HCT116 (cell line): ENCODE data around the gene DTNB. TPM values are rescaled to one million over a fixed set of nuclear protein-coding genes. Genes with fewer than 3 reads are reported as not detected.

ENCODE experiments used
- ATAC-seq: fragments of 200-7000 bp; cut with Tn5 transposase; 2 replicates; pipeline ENCODE4 v1.9.1; 2020; ENCODE audit warnings: mild to moderate bottlenecking, moderate library complexity
- BruUV-seq: library from RNA; stranded (reverse); fragments of 400-500 nt; replicated peaks from 2 replicates; lab custom pipeline; 2021; lab: Mats Ljungman, UMichigan
- CTCF ChIA-PET: fragments of 300-600 bp; sonication (Branson Sonifier 250); formaldehyde crosslinking; loops from one replicate; lab custom pipeline; 2021; ENCODE audit warnings: antibody characterized with exemption; lab: Charles Lee
- POLR2A ChIA-PET: fragments of 300-600, 350-600 bp; sonication (Branson Sonifier 250); formaldehyde crosslinking; loops from one replicate; lab custom pipeline; 2021; ENCODE audit warnings: antibody characterized with exemption; lab: Charles Lee
- RAD21 ChIA-PET, 2 experiments: fragments of 300-600 bp; sonication (Branson Sonifier 250); formaldehyde crosslinking; loops; one replicate each; lab custom pipeline; 2023; ENCODE audit warnings: low total read pairs in 2 of 2; ENCODE audit not compliant: uncharacterized antibody in 2 of 2, unreplicated experiment in 2 of 2, low non-redundant PET in 1 of 2; lab: Charles Lee
- DNase-seq: peaks from one replicate; pipeline ENCODE4 v3.0.0-alpha.2; 2010; ENCODE audit warnings: low read depth, low spot score
- H2AFZ ChIP-seq: fragments of 200-600 bp; shearing (Covaris generic), sonication (generic); 2 replicates; pipeline ENCODE4 v1.6.1; 2017; ENCODE audit warnings: low read depth, mixed run types, mixed read lengths, antibody characterized with exemption, low read length; ENCODE audit not compliant: poor library complexity, severe bottlenecking
- H3K27ac ChIP-seq: 2 replicates; pipeline ENCODE4 v1.5.1; 2012; ENCODE audit warnings: low read depth, low read length
- H3K27me3 ChIP-seq: fragments of 200-600 bp; sonication (generic); 2 replicates; pipeline ENCODE4 v1.6.1; 2016; ENCODE audit warnings: mixed run types, low read length, mixed read lengths; ENCODE audit not compliant: insufficient read depth
- H3K36me3 ChIP-seq, 2 experiments: fragments of 200-500 bp in 1 of 2; fragments of 200-600 bp in 1 of 2; sonication (Bioruptor generic) in 1 of 2; sonication (generic) in 1 of 2; 2 replicates each; pipeline versions ENCODE4 v1.5.1 to v1.6.1; 2014 to 2016; ENCODE audit warnings: low read length in 2 of 2, inconsistent platforms in 1 of 2, mixed read lengths in 1 of 2, mixed run types in 1 of 2; ENCODE audit not compliant: insufficient read depth in 2 of 2, control insufficient read depth in 1 of 2
- H3K4me1 ChIP-seq, 2 experiments: fragments of 200-600 bp in 1 of 2; sonication (generic) in 1 of 2; 2 replicates each; pipeline versions ENCODE4 v1.5.1 to v1.6.1; 2012 to 2017; ENCODE audit warnings: low read length in 2 of 2, inconsistent platforms in 1 of 2, mild to moderate bottlenecking in 1 of 2, mixed read lengths in 1 of 2, mixed run types in 1 of 2, moderate library complexity in 1 of 2; ENCODE audit not compliant: insufficient read depth in 2 of 2, control insufficient read depth in 1 of 2
- H3K4me2 ChIP-seq: fragments of 200-600 bp; sonication (generic); 2 replicates; pipeline ENCODE4 v1.6.1; 2017; ENCODE audit warnings: mixed run types, low read length, mixed read lengths
- H3K4me3 ChIP-seq, 2 experiments: fragments of 200-600 bp in 1 of 2; sonication (generic) in 1 of 2; replicated peaks in 1 of 2; 2 replicates each; pipeline ENCODE4 v1.5.1; 2011 to 2016; ENCODE audit warnings: low read length in 2 of 2, control low read depth in 1 of 2, low read depth in 1 of 2, mild to moderate bottlenecking in 1 of 2, mixed read lengths in 1 of 2, mixed run types in 1 of 2
- H3K79me2 ChIP-seq: fragments of 200-600 bp; sonication (generic); 2 replicates; pipeline ENCODE4 v1.6.1; 2017; ENCODE audit warnings: mild to moderate bottlenecking, mixed run types, low read length, moderate library complexity, mixed read lengths; ENCODE audit not compliant: insufficient read depth
- H3K9ac ChIP-seq: fragments of 200-600 bp; sonication (generic); 2 replicates; pipeline ENCODE4 v1.6.1; 2016; ENCODE audit warnings: low read length, mixed read lengths
- H3K9me2 ChIP-seq: fragments of 200-600 bp; sonication (generic), shearing (Covaris generic); 2 replicates; pipeline ENCODE4 v1.6.1; 2017; ENCODE audit warnings: mixed run types, mild to moderate bottlenecking, moderate library complexity; ENCODE audit not compliant: insufficient read depth
- H3K9me3 ChIP-seq, 2 experiments: fragments of 200-500 bp in 1 of 2; fragments of 200-600 bp in 1 of 2; sonication (Bioruptor generic) in 1 of 2; sonication (generic) in 1 of 2; 2 replicates each; pipeline ENCODE4 v1.6.1; 2014 to 2017; ENCODE audit warnings: low read length in 2 of 2, mixed read lengths in 2 of 2, inconsistent platforms in 1 of 2, low read depth in 1 of 2, mild to moderate bottlenecking in 1 of 2, mixed run types in 1 of 2, moderate library complexity in 1 of 2; ENCODE audit not compliant: control insufficient read depth in 1 of 2, insufficient read depth in 1 of 2
- H4K20me1 ChIP-seq: fragments of 200-600 bp; sonication (generic), shearing (Covaris generic); 2 replicates; pipeline ENCODE4 v1.6.1; 2017; ENCODE audit warnings: mixed run types, mild to moderate bottlenecking, moderate library complexity; ENCODE audit not compliant: insufficient read depth
- ATF3 ChIP-seq: IDR thresholded peaks from 2 replicates; pipeline ENCODE4 v1.6.1; 2012
- CBX3 ChIP-seq: IDR thresholded peaks from 2 replicates; pipeline ENCODE4 v1.6.1; 2012; ENCODE audit warnings: low read depth
- CEBPB ChIP-seq: IDR thresholded peaks from 2 replicates; pipeline ENCODE4 v1.6.1; 2012; ENCODE audit warnings: low read depth
- CTCF ChIP-seq, 3 experiments: fragments of 200-600 bp in 1 of 3; sonication (generic) in 1 of 3; IDR thresholded peaks in 2 of 3; conservative IDR thresholded peaks in 1 of 3; 2 replicates each; pipeline ENCODE4 v1.5.1; 2012 to 2017; ENCODE audit warnings: low read depth in 2 of 3, low read length in 2 of 3, antibody characterized with exemption in 1 of 3, borderline replicate concordance in 1 of 3, control low read depth in 1 of 3, mild to moderate bottlenecking in 1 of 3, mixed read lengths in 1 of 3, mixed run types in 1 of 3, moderate library complexity in 1 of 3; ENCODE audit not compliant: insufficient read depth in 1 of 3
- EGR1 ChIP-seq: IDR thresholded peaks from 2 replicates; pipeline ENCODE4 v1.6.1; 2012; ENCODE audit warnings: low read depth
- ELF1 ChIP-seq: IDR thresholded peaks from 2 replicates; pipeline ENCODE4 v1.6.1; 2012; ENCODE audit warnings: low read depth, borderline replicate concordance
- EZH2 ChIP-seq: fragments of 200-600 bp; sonication (generic); IDR thresholded peaks from 2 replicates; pipeline ENCODE4 v1.6.1; 2017; ENCODE audit warnings: antibody characterized with exemption, mixed run types
- EZH2phosphoT487 ChIP-seq: fragments of 200-600 bp; IDR thresholded peaks from 2 replicates; pipeline ENCODE4 v1.6.1; 2018; ENCODE audit warnings: antibody characterized with exemption, borderline replicate concordance
- FOSL1 ChIP-seq: IDR thresholded peaks from 2 replicates; pipeline ENCODE4 v1.6.1; 2012; ENCODE audit warnings: low read depth
- JUND ChIP-seq: IDR thresholded peaks from 2 replicates; pipeline ENCODE4 v1.6.1; 2012
- MAX ChIP-seq: IDR thresholded peaks from 2 replicates; pipeline ENCODE4 v1.6.1; 2012
- POLR2A ChIP-seq: IDR thresholded peaks from 2 replicates; pipeline ENCODE4 v1.7.0; 2011; ENCODE audit warnings: borderline replicate concordance; ENCODE audit not compliant: insufficient read depth, insufficient read length; ENCODE audit errors: extremely low read depth
- POLR2AphosphoS5 ChIP-seq: IDR thresholded peaks from 2 replicates; pipeline ENCODE4 v1.6.1; 2011; ENCODE audit warnings: mild to moderate bottlenecking, low read depth, low read length, moderate library complexity
- RAD21 ChIP-seq: IDR thresholded peaks from 2 replicates; pipeline ENCODE4 v1.6.1; 2012; ENCODE audit warnings: low read depth, mild to moderate bottlenecking
- REST ChIP-seq: IDR thresholded peaks from 2 replicates; pipeline ENCODE4 v1.6.1; 2012; ENCODE audit warnings: low read depth
- SP1 ChIP-seq: IDR thresholded peaks from 2 replicates; pipeline ENCODE4 v1.6.1; 2012; ENCODE audit warnings: low read depth
- SRF ChIP-seq: IDR thresholded peaks from 2 replicates; pipeline ENCODE4 v1.6.1; 2012; ENCODE audit warnings: low read depth
- YY1 ChIP-seq: IDR thresholded peaks from 2 replicates; pipeline ENCODE4 v1.6.1; 2011; ENCODE audit warnings: low read length, low read depth, moderate library complexity, mild to moderate bottlenecking; ENCODE audit not compliant: insufficient replicate concordance; ENCODE audit errors: extremely low read depth
- ZBTB33 ChIP-seq: IDR thresholded peaks from 2 replicates; pipeline ENCODE4 v1.6.1; 2011; ENCODE audit warnings: mild to moderate bottlenecking, low read length, moderate library complexity; ENCODE audit not compliant: insufficient replicate concordance; ENCODE audit errors: extremely low read depth
- ZFX ChIP-seq: fragments of 450-650 bp; IDR thresholded peaks from 2 replicates; pipeline ENCODE4 v1.6.1; 2017
- intact Hi-C: fragments of 100-400 bp; cut with micrococcal nuclease; formaldehyde crosslinking; loops from 2 replicates; pipeline ENCODE4 v1.10.0; 2022
- total RNA-seq: library from RNA; stranded (reverse); gene quantifications from one replicate; pipeline ENCODE4 v1.2.1, GENCODE V29; 2021; ENCODE audit not compliant: unreplicated experiment

The DTNB gene
- total RNA-seq, 1 experiment from 2014 or later = 30.2 TPM

GRCh38 chr2:25411753-25412152, 261.6 kb downstream of the DTNB start:
- H3K27me3 ChIP-seq = no peaks in the 10 kb centered on the region
- H3K4me3 ChIP-seq = no peak overlapping the region
- ChIA-PET CTCF (no interaction called here), POLR2A (no interaction called here), RAD21 (no interaction called here)
- H3K9me3 ChIP-seq = no peaks in the 10 kb centered on the region
- no peaks in the 10 kb centered on the region for H4K20me1 ChIP-seq
- intact Hi-C loops = no loop called here
- ATAC-seq (no peak), DNase-seq (no peak)
- H3K79me2 ChIP-seq = no peaks in the 10 kb centered on the region
- H3K36me3 ChIP-seq = no peaks in the 10 kb centered on the region
- no peaks in the 10 kb centered on the region for H3K4me1 ChIP-seq
- BruUV-seq = no TSS peak
- H3K27ac ChIP-seq = no peak overlapping the region
- H3K4me2 ChIP-seq = no peak overlapping the region
- no peak overlapping the region for H2AFZ ChIP-seq
- H3K9me2 ChIP-seq = no peaks in the 10 kb centered on the region
- H3K9ac ChIP-seq = no peak overlapping the region
- TF ChIP-seq CEBPB (no peak), EGR1 (no peak), POLR2A (no peak), RAD21 (no peak), JUND (no peak), SRF (no peak), REST (no peak), FOSL1 (no peak), EZH2phosphoT487 (no peak), ZFX (no peak), MAX (no peak), EZH2 (no peak), POLR2AphosphoS5 (no peak), CBX3 (no peak), ATF3 (no peak), ELF1 (no peak), SP1 (no peak), ZBTB33 (no peak), YY1 (no peak), CTCF (IDR thresholded peaks at IDR 0.05 in 2 of 3, conservative IDR thresholded peaks at IDR 0.05 in 1 of 3; ENCODE audit: borderline replicate concordance in 1 of 3, insufficient read depth in 1 of 3, low read depth in 2 of 3, low read length in 2 of 3) (no peak)
